ENCODE data around the gene CEACAM18.

The CEACAM18 gene

GRCh38 chr19:51477344-51477743 lies 995 bp upstream of the CEACAM18 start:
- DNase-seq = no peak
- TF ChIP-seq, protein P1, sequence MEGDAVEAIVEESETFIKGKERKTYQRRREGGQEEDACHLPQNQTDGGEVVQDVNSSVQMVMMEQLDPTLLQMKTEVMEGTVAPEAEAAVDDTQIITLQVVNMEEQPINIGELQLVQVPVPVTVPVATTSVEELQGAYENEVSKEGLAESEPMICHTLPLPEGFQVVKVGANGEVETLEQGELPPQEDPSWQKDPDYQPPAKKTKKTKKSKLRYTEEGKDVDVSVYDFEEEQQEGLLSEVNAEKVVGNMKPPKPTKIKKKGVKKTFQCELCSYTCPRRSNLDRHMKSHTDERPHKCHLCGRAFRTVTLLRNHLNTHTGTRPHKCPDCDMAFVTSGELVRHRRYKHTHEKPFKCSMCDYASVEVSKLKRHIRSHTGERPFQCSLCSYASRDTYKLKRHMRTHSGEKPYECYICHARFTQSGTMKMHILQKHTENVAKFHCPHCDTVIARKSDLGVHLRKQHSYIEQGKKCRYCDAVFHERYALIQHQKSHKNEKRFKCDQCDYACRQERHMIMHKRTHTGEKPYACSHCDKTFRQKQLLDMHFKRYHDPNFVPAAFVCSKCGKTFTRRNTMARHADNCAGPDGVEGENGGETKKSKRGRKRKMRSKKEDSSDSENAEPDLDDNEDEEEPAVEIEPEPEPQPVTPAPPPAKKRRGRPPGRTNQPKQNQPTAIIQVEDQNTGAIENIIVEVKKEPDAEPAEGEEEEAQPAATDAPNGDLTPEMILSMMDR (IDR thresholded peaks at IDR 0.05) = no peak
- Histone ChIP-seq H3K4me1 (no peaks in the 10 kb centered on the region), H3K36me3 (no peaks in the 10 kb centered on the region), H3K27ac (no peak overlapping the region), H3K4me3 (no peak overlapping the region), H3K27me3 (peaks cover 0 to 45% of the 10 kb centered on the region in 2 donors), H3K9me3 (no peaks in the 10 kb centered on the region)
- intact Hi-C loops (cut with DNase I; ENCODE audit: low total_unique reads) = loop anchor here (10.0 kb wide), 2 partner anchors 177 to 297 kb away; no protein-coding TSS in a partner anchor

DNA sequence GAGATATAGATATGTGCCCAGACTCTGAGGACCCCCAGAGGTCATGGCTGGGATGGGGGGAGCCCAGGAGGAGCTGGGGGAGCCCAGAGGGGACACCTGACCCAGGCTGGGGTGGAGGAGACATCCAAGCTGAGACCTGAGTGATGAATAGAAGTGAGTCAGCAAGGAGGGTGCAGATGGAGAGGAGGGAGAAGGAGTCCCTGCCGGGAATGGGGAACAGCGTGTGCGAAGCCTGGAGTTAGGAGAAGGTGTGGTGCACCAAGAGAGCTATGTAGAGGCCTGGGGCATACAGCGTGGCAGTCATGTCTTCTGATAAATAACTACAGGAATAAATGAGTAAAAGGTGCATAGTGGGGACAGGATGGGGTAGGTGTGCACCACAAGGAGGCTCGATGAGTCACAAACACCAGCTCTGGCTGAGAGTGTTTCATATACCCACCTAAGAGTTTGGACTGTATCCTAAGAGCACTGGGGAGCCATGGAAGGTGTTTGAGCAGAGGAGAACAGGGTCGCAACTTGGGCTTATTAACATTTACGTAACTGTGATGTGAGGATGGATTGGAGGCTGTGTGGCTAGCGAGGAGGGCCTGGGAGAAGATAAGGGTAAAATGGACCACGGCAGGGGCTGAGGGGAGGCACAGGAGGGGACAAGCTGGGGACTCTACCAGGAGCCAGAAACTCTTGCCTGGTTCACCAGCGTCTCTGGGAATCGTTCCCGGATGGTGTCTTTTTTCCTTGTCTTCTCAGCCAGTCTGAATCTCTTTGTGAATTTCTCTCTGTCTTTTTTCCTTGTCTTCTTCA lies 1.4 kb downstream of the CEACAM18 start:
- H3K27me3 ChIP-seq = peaks cover 0 to 27% of the 10 kb centered on the region in 2 donors
- DNase-seq = no peak

DNA sequence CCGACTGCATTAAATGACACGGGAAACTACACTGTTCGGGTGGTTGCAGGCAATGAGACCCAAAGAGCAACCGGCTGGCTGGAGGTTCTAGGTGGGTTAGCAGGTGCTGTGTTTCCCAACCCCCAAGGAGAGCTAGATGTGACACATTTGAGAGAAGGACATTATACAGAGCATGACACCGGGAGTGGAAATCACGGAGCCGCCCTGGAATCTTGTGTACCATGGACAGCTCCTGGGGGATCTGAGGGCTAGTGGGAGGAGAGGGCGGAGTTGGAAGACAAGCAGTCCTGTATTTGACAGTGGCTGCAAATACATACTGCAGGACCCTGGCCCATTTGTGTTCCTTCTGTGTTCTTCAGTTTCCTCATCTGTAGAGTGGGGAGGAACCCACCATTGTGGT lies 2.3 kb downstream of the CEACAM18 start:
- Histone ChIP-seq H3K9me3 (no peaks in the 10 kb centered on the region), H3K27ac (no peak overlapping the region), H3K4me3 (no peak overlapping the region), H3K27me3 (peaks cover 0 to 26% of the 10 kb centered on the region in 2 donors), H3K36me3 (no peaks in the 10 kb centered on the region), H3K4me1 (no peaks in the 10 kb centered on the region)
- no peak for DNase-seq
- TF ChIP-seq, protein P1 (IDR thresholded peaks at IDR 0.05) = no peak
- intact Hi-C loops (cut with DNase I; ENCODE audit: low total_unique reads) = no loop called here

More for the DNA sequence above, 1.4 kb downstream of the CEACAM18 start:
- TF ChIP-seq, protein P1 (IDR thresholded peaks at IDR 0.05) = no peak
- Histone ChIP-seq H3K4me1 (no peaks in the 10 kb centered on the region), H3K9me3 (no peaks in the 10 kb centered on the region), H3K36me3 (no peaks in the 10 kb centered on the region), H3K27ac (no peak overlapping the region), H3K4me3 (no peak overlapping the region)
- intact Hi-C loops (cut with DNase I; ENCODE audit: low total_unique reads) = loop anchor here (10.0 kb wide), 2 partner anchors 175 to 295 kb away; no protein-coding TSS in a partner anchor

DNA sequence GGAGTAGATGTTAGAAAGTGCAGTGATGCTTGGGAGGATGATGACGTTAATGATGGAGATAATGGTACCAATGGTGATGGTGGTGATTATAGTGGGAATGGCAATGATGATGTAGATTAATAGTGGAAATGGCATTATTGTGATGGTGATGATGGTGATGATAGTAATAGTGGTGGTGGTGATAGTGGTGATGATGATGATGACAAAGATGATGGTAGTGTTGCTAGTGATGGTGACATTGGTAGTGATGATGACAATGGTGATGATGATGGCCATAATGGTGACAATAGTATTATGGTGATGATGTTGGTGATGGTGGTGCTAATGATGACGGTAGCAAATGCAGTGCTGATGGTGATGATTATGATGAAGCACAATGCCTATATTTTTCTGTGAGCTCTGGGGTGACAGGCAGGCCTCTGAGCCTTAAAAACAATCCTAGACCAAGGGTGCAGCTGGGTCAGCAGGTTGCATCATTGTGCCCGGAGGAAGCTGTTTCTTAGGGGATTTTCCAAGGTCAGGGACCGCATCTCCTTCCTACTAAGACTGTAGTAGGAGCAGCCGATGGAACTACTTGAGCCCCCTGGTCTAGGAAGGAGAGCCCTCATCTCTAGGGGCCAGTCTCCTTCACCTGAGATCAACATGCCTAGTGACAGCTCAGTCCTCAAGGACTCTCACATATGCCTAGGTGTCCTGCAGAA lies 7.8 kb downstream of the CEACAM18 start:
- H3K9me3 ChIP-seq = no peaks in the 10 kb centered on the region
- TF ChIP-seq, protein P1 (IDR thresholded peaks at IDR 0.05) = no peak
- no peak overlapping the region for H3K4me3 ChIP-seq
- no peaks in the 10 kb centered on the region for H3K36me3 ChIP-seq
- DNase-seq = no peak
- no peaks in the 10 kb centered on the region for H3K4me1 ChIP-seq
- H3K27me3 ChIP-seq = peaks cover 0 to 6% of the 10 kb centered on the region in 2 donors
- intact Hi-C loops (cut with DNase I; ENCODE audit: low total_unique reads) = no loop called here
- H3K27ac ChIP-seq = no peak overlapping the region

DNA sequence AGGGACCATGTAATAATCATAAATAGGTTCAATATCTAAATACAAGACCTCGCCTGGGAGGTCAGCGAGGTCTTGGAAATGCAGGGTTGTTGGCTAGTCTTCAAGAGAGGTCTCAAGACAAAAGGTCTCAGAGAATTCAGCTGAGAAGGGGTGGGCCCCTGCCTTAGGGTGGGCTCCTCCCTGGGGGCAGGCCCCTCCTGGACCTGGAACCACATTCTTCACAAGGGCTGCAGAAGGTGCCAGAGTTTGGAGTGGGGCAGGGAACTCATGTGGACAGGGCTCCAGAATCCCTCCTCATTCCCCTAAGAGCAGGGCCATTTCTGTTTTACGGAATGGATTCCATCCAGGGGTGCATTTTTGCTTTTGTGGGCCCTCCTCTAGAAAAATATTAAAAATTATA lies 10.2 kb downstream of the CEACAM18 start:
- Histone ChIP-seq H3K4me3 (no peak overlapping the region), H3K4me1 (no peaks in the 10 kb centered on the region), H3K27me3 (peaks cover 0 to 4% of the 10 kb centered on the region in 2 donors), H3K27ac (no peak overlapping the region), H3K36me3 (no peaks in the 10 kb centered on the region), H3K9me3 (no peaks in the 10 kb centered on the region)
- intact Hi-C loops (cut with DNase I; ENCODE audit: low total_unique reads) = no loop called here
- no peak for DNase-seq
- TF ChIP-seq, protein P1 (IDR thresholded peaks at IDR 0.05) = no peak

Data from tibial artery (tissue), 4 donors.